Measurements from ENCODE around the gene SLC38A2.
"Not testable (repeated sequence)": the region's sequence is repeated elsewhere in the genome, so short reads cannot be mapped to it uniquely, and the experiment has no call there.

The SLC38A2 gene

DNA sequence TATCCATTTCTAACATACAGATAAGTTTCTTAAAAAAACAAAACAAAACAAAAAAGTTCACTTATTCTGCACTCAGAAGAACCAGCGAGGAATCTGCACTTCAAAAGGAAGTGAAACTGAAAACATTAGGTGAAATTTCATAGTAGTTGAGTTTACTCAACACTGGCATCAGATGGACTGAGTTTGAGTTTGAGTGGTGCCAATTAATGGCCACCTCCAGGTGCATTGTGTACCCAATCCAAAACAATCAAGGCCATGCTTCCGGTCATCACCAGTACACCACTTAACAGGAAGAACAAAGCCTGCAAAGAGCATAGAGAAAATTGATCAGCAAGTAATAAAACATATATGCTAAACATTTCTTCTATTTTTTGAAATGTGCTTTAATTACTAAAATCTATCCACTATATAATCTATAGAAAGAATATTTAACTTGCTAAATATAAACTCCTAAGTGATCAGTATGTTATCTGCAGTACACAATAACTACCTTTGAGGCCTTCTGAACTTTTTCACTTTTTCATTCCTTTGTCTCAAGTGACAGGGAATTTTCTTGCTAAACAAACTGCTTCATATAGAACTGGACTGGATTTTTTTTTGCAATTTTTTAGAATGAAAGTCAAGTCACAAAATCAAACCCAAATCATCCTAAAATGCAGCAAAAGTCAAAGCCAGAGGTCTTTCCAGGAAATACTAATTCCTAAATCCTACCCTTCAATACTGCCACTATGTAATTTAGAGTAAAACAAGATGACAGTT, 11.5 kb downstream of the SLC38A2 start:
- no peak for DNase-seq (ENCODE audit: low read depth in 2 of 2)

GRCh38 chr12:46360370-46360769, 12.2 kb downstream of the SLC38A2 start:
- DNase-seq (ENCODE audit: low read depth in 2 of 2), result no peak

DNA sequence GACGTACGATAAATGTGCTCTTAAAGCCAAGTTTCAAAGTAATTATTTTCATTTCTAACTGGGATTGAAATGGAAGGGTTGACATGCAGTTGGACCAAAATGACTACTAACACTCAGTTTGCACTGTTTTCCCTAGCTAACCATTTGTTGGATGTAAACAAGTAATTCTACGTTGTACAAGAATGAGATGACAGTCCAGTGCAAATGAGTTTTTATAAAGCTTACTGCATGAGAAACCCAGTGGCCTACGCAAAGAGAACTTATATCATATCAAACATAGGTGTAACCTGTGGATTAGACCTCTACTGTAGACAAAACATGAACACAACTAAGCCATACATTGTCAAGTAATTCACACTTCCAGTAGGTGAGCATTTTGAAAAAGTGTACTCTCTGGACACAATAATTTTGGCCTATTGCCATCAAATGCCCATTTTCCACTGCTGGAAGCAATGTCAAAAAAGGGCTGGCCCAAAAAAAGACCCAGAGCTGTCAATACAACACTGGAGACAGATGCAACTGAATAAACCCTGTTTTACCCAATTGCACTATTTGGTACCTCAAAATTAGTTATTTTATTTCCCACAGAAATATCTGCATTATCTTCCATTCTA, 12.8 kb downstream of the SLC38A2 start:
- DNase-seq (ENCODE audit: low read depth in 2 of 2), result no peak

DNA sequence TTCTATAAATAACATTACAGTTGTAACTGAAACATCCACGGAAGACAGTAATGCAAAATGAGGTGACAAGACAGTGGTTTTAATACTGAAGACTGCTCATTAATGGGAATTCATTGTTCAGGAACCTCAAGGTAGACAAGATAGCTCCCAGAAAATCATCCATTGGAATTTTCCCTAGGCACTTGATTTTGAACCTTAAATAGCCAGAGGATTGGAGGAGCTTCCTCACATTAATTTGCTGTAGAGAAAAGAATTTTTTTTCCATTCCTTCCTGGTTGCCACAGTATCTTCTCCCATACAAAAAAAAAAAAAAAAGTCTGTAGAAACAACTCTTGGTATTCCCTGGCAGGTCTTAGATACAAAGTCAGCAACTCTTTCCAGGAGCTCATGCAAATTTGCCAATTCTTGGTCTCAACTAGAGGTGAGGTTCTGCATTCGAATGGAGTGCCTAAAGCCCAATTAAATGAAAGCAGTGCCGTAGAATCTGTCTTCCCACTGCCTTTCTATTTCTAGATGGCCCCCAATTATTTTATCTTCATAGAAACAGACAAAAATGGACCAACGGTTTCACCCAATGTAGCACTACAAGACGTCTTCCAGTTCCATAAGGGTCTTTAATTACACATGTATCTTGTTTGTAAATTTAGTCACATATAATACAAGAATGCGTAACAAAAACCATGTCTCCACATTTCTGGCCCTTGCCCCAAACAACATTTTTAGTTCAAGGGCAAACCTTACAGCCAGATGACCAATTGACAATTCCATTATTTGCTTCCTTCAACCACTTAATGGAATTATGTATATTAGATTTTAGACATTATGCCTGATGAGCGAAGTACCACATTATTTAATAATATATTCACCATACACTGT, 13.5 kb downstream of the SLC38A2 start:
- DNase-seq (ENCODE audit: low read depth in 2 of 2), result no peak

DNA sequence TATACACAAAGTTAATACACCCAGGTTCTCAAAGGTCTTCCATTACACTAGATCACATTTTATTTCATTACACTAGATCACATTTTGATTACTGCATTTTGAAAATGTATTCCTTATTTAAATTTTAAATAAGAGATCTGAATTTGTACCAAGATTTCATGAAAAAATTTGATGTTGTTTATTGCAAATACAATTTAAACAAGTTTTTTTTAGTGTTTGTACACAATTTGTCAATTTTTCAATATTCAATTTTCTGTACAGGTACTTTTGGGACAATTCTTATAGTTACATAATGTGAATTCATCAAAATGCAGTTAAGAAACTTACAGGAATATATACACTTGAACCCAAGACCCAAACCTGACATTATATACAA, 14.3 kb downstream of the SLC38A2 start:
- DNase-seq (ENCODE audit: low read depth in 2 of 2), result no peak

GRCh38 chr12:46357438-46358324, 14.9 kb downstream of the SLC38A2 start:
- no peak for DNase-seq (ENCODE audit: low read depth in 2 of 2)

DNA sequence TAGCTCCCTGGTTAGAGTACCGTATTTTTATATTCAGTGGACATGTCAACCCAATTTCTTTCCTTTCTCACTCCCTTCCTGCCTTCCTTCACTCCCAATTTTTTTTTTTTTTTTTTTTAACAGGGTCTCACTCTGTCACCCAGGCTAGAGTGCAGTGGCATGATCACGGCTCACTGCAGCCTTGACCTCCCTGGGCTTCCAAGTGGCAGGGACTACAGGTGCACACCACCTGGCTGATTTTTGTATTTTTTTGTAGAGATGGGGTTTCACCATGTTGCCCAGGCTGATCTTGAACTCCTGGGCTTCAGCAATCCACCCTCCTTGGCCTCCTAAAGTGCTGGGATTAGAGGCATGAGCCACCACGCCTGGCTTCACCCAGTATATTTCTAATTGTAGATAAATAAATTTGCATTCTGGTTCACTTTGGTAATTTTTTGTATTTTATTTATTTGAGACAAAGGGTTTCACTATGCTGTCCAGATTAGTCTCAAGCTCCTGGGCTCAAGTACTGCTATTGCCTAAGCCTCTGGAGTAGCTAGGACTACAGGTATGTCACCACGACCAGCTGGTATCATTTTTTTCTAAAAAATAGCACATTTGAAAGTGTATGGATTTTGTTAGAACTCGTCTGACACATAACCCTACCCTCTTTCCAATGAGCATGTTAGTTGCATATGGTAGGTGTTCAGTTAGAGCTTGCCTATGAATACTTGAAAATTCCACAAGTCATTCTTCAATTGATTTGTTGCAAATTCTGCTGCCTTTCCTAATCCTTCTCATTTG, 15.7 kb downstream of the SLC38A2 start:
- DNase-seq (ENCODE audit: low read depth in 2 of 2), result no peak

DNA sequence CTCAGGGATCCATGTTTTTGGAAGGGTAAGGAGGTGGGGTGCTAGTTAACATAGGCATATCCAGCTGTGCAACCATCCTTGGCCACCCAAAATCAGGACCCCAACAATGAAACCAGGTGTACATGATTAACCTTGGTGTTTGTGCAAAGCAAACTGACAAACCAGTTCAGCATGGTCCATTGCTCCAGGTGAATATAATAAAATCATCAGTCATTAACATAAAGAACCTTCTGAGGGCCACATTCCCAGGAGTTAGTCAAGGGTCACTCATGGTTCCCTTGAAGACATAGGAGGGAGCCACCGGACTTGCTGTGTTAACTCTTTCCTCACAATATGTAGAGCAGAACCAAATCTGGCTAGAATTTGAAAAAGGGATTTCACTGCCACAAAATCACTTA, 17.8 kb downstream of the SLC38A2 start:
- no peak for DNase-seq (ENCODE audit: low read depth in 2 of 2)

- DNase-seq (ENCODE audit: low read depth in 2 of 2), result no peak
Observed at GRCh38 chr12:46354111-46354801, 18.3 kb downstream of the SLC38A2 start.

DNA sequence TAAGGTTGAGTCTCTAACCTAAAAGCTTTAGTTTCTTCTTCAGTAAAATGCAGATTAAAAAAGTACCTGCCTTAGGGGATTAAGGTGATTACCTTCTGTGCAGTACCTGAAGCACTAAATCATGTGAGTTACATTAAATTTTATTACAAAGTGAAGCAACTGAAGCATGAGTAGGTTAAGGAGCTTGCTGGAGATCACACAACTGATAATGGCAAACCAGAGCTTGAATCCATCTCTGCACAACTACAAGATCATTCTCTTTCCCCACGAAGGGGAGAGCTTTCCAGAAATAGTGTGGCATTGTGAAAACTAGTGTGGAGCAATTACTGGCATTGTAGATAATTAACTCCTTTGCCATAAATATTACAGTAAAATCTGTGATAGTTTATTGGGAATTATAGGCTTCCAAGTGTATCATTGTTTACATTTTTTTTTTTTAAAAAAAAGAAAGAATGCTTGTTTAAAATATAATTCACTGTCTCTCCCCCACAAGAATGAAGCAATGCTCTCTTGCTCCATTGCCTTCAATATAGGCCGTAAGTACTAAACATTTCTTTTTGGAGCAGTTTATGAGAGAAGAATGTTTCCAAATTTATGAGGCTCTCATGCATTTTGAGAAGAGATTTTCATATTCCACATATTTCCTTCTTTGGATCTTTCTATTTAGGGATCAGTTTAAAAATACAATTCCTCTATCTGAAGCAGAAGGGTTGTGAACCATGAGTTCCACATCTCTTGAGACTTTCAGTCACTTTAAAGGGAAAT, 20.5 kb downstream of the SLC38A2 start:
- no peak for DNase-seq (ENCODE audit: low read depth in 2 of 2)

DNA sequence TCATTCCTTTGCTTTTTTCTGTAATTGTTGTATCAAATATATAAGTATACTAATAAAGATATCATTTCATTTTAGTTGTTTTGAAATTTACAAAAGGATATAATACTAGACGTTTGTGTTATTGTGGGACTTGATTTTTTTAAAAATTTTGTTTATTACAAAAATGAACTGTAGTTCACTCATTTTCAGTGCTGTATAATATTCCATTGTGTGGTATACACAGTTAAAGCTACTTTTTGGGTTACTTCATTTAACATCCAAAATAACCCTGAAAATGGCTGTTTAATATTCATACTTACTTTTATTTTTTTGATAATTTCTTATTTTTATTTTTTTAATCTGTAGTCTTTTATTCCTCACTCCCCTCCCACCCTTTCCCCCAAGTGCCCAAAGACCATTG, 21.4 kb downstream of the SLC38A2 start:
- no peak for DNase-seq (ENCODE audit: low read depth in 2 of 2)

GRCh38 chr12:46349253-46349652, 23.3 kb downstream of the SLC38A2 start:
- no peak for DNase-seq (ENCODE audit: low read depth in 2 of 2)

- DNase-seq (ENCODE audit: low read depth in 2 of 2), result no peak
Observed at GRCh38 chr12:46343118-46343852, 29.3 kb downstream of the SLC38A2 start.

DNA sequence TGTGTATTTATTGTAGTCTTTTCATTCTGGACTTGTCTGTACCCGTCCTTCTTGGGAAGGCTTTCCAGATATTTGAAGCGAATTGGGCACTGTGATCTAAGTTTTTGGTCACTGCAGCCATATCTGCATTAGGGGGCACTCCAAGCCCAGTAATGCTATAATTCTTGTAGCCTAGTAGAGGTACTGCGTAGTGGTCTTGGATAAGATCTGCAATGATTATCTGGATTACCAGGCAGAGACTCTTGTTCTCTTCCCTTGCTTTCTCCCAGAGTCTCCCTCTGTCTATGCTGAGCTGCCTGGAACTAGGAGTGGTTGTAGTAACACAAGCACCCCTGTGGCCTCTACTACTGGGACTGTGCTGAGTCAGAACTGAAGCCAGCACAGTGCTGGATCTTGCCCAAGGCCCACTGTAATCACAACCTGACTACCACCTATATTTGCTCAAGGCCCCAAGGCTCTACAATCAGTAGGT, 30.0 kb downstream of the SLC38A2 start:
- no peak for DNase-seq (ENCODE audit: low read depth in 2 of 2)

DNA sequence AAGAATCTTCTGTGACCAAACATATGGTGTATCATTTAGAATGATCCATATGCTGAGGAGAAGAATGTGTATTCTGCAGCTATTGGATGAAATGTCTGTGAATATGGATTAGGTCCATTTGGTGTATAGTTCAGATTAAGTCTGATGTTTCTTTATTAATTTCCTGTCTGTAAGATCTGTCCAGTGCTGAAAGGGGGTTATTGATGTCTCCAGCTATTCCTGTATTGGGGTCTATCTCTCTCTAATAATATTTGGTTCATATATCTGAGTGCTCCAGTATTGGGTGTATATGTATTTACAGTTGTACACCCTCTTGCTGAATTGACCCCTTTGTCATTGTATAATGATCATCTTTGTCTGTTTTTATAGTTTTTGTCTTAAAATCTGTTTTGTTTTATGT, 33.5 kb downstream of the SLC38A2 start:
- DNase-seq (ENCODE audit: low read depth in 2 of 2), result no peak

DNA sequence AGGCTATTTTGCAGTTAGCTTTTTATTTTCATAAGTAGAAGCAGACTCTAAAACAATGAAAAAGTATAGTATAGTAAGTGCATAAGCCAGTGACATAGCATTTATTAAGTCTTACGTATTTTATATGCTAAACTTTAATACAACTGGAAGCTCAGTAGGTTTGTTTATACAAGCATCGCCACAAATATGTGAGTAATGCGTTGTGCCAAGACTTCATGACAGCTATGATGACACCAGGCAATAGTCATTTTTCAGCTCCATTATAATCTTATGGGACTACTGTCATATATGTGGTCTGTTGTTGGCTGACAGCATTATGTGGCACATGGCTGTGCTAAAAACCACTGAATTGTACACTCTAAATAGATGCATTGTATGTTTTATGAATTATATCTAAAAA, 40.3 kb downstream of the SLC38A2 start:
- no peak for DNase-seq (ENCODE audit: low read depth in 2 of 2)

DNA sequence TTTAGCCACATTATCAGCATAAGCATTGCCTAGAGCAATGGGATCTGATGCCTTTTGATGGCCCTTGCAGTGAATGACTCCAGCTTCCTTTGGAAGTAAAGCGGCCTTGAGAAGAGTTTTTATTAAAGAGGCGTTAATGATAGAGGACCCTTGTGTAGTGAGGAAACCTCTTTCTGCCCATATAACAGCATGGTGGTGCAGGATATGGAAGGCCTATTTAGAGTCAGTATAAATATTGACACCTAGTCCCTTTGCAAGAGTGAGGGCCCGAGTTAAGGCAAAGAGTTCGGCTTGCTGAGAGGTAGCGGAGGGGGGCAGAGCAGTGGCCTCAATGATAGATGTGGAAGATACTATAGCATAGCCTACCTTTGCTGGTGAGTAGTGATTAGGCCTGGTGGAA, 47.5 kb downstream of the SLC38A2 start:
- not testable (repeated sequence) for DNase-seq (ENCODE audit: low read depth in 2 of 2)

- DNase-seq (ENCODE audit: low read depth in 2 of 2), result no peak
Observed at GRCh38 chr12:46320731-46321130, 51.8 kb downstream of the SLC38A2 start.

GRCh38 chr12:46318037-46318436, 54.5 kb downstream of the SLC38A2 start:
- no peak for DNase-seq (ENCODE audit: low read depth in 2 of 2)
